GM12891 (cell line): ENCODE results near the gene MCAM.

ENCODE experiments used
- PAX5 ChIP-seq: IDR thresholded peaks from 2 replicates; pipeline ENCODE4 v1.6.1; 2011; ENCODE audit warnings: low read length, moderate library complexity, mild to moderate bottlenecking; ENCODE audit not compliant: insufficient read depth, severe bottlenecking
- POLR2A ChIP-seq: IDR thresholded peaks from 2 replicates; pipeline ENCODE4 v1.6.1; 2011; ENCODE audit warnings: low read depth, low read length, control low read depth
- POLR2AphosphoS5 ChIP-seq: IDR thresholded peaks from 2 replicates; pipeline ENCODE4 v1.6.1; 2011; ENCODE audit warnings: low read depth, low read length, control low read depth
- POU2F2 ChIP-seq: IDR thresholded peaks from 2 replicates; pipeline ENCODE4 v1.6.1; 2011; ENCODE audit warnings: low read depth, mild to moderate bottlenecking, control low read depth, low read length, moderate library complexity
- SPI1 ChIP-seq: IDR thresholded peaks from 2 replicates; pipeline ENCODE4 v1.6.1; 2011; ENCODE audit warnings: low read depth, low read length, control low read depth
- TAF1 ChIP-seq: IDR thresholded peaks from 2 replicates; pipeline ENCODE4 v1.6.1; 2011; ENCODE audit warnings: low read depth, low read length, control low read depth

- TF ChIP-seq POLR2A (no peak), POLR2AphosphoS5 (no peak), TAF1 (no peak), POU2F2 (no peak), SPI1 (no peak), PAX5 (no peak)
Measured at GRCh38 chr11:119361056-119361787, 44.3 kb upstream of the MCAM start.
